KBM-7 (cell line): ENCODE measurements around the gene PRKAR2B.

Experiments
- DNase-seq: peaks from one replicate; pipeline ENCODE4 v3.0.0-alpha.2; 2015
- in situ Hi-C: fragments of 300-500 bp; cut with MboI; formaldehyde crosslinking; loops from 2 replicates; pipeline ENCODE4 v1.14.3; 2020; ENCODE audit warnings: low sequenced_read_pairs, low pct_unique_long_range_greater_than_20kb, mixed read lengths

The PRKAR2B gene

DNA sequence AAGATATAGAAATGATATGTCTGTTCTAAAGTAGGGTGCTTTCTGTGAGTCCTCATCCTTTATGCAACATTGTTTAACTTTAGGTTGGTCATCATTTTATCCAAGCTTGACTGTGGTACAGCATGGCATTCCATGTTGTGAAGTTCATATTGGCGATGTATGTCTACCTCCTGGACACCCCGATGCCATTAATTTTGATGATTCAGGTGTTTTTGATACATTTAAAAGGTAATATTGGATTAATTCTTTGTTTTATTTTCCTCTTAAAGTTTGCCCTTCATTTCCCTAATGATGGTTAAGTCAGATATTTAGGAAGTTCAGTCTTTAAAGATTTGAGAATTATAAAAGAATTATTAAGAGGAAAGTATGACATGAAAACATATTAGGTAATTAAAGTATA is 145.6 kb downstream of the PRKAR2B start:
- in situ Hi-C loops = no loop called here
- DNase-seq = no peak

DNA sequence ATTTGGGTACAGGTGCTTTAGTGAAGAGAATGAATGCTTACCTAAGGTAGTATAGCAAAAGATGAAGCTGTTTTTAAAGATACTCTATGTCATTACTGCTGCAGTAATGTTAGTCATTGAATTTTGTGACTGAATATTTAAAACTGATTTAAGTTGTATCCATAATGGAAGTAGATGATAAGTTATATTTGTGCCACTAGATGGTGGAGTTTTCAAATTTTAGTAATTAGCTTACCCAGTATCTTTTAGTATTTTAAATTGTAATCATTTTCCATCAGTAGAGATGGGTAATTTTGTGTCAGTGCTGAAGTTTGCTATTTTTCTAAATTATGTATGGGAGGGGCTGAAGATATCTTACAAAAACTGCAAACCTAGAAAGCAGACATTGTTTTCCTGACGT is 149.5 kb downstream of the PRKAR2B start:
- in situ Hi-C loops = no loop called here
- no peak for DNase-seq

- no peak for DNase-seq
- in situ Hi-C loops = no loop called here
Observed at GRCh38 chr7:107196834-107197610, 152.5 kb downstream of the PRKAR2B start.

GRCh38 chr7:107201795-107202450 is 157.4 kb downstream of the PRKAR2B start:
- in situ Hi-C loops = loop anchor here (25.0 kb wide), 1 partner anchor 660 kb away; no protein-coding TSS in a partner anchor

GRCh38 chr7:107203607-107204006 is 159.1 kb downstream of the PRKAR2B start:
- in situ Hi-C loops = loop anchor here (25.0 kb wide), 1 partner anchor 659 kb away; no protein-coding TSS in a partner anchor
- no peak for DNase-seq

More at GRCh38 chr7:107201795-107202450, 157.4 kb downstream of the PRKAR2B start:
- DNase-seq = peak; percentile 51

GRCh38 chr7:107206136-107206535 is 161.6 kb downstream of the PRKAR2B start:
- in situ Hi-C loops = loop anchor here (25.0 kb wide), 1 partner anchor 656 kb away; no protein-coding TSS in a partner anchor

GRCh38 chr7:107206706-107207105 is 162.2 kb downstream of the PRKAR2B start:
- no peak for DNase-seq
- in situ Hi-C loops = loop anchor here (25.0 kb wide), 1 partner anchor 656 kb away; no protein-coding TSS in a partner anchor

More at GRCh38 chr7:107206136-107206535, 161.6 kb downstream of the PRKAR2B start:
- DNase-seq = no peak

DNA sequence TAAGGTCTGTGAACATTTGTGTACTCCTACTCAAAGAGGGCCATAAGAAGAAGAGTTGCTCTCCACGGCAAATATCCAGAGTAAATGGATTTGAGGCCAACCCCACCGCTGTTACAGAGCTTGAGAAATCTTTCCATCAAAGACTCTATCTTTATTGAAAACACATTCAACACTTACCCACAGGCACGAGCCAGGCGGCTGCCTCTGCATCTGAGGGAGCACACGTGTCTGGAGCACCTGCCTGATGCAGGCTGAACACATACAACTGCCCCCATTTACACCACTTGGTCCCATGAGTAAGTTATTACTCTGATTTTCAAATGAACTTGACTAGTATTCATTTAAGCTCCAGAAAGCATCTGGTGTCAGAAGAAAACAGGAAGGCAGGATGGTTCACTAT is 163.0 kb downstream of the PRKAR2B start:
- no peak for DNase-seq
- in situ Hi-C loops = loop anchor here (25.0 kb wide), 1 partner anchor 655 kb away; no protein-coding TSS in a partner anchor

DNA sequence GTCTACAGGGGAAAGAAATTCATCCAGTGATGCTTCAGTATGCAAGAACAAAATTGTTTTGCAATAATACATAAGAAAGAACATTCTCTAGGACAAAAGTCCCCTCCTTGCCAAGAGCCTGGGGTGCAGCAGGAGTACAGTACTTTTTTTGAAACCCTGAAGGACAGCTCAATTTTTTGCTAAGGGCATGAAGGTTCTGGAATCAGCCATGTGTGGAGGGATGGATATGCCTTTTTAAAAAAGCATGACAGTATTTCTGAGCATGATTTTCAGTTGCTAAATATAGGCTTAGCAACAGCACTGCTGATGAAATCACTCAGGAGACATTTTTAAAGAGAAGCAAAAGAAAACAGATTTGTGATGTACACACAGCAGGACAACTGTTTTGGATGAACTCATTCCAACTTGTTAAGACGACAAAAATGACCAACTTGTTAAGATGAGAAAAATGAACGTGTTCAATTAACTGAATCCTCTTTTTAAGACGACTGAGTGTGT is 163.6 kb downstream of the PRKAR2B start:
- in situ Hi-C loops = loop anchor here (25.0 kb wide), 1 partner anchor 654 kb away; no protein-coding TSS in a partner anchor
- DNase-seq = no peak

GRCh38 chr7:107208563-107208962 is 164.1 kb downstream of the PRKAR2B start:
- in situ Hi-C loops = loop anchor here (25.0 kb wide), 1 partner anchor 654 kb away; no protein-coding TSS in a partner anchor
- no peak for DNase-seq

- in situ Hi-C loops = loop anchor here (25.0 kb wide), 1 partner anchor 653 kb away; no protein-coding TSS in a partner anchor
- no peak for DNase-seq
Observed at GRCh38 chr7:107209565-107209964, 165.1 kb downstream of the PRKAR2B start.

GRCh38 chr7:107210400-107210799 is 165.9 kb downstream of the PRKAR2B start:
- in situ Hi-C loops = loop anchor here (25.0 kb wide), 1 partner anchor 652 kb away; no protein-coding TSS in a partner anchor
- DNase-seq = no peak
